HG02588 (cell line): ENCODE data around the gene SAMD4A.

Experiments
- ATAC-seq: cut with Tn5 transposase; IDR thresholded peaks from one replicate; pipeline ENCODE4 v1.9.1; 2021; ENCODE audit warnings: mild to moderate bottlenecking, moderate library complexity; ENCODE audit not compliant: unreplicated experiment

SAMD4A gene

DNA sequence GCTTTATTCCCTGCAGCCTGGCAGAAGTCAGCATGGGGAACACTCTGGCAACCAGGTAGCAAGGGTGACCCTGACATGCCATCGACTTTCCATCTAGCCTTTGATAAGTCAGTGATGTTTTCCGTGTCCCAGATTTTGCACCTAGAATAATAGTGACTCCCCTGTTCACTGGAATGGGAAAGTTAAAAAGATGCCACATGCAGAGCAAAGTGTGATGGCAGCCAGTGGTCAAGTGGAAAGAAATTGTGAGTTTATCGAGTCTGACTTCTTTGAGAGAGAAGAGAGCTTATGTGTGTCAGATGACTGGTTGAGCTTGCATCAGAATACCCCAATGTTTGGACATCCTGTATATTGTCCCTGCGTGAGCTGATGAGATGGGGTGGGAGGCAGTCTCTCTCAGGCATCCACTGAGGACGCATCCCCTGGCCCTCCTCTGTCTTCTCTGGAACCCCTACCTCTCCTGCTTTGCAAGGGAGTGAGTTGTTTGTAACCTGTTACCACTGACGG is 187.2 kb downstream of the SAMD4A start:
- ATAC-seq: no peak

DNA sequence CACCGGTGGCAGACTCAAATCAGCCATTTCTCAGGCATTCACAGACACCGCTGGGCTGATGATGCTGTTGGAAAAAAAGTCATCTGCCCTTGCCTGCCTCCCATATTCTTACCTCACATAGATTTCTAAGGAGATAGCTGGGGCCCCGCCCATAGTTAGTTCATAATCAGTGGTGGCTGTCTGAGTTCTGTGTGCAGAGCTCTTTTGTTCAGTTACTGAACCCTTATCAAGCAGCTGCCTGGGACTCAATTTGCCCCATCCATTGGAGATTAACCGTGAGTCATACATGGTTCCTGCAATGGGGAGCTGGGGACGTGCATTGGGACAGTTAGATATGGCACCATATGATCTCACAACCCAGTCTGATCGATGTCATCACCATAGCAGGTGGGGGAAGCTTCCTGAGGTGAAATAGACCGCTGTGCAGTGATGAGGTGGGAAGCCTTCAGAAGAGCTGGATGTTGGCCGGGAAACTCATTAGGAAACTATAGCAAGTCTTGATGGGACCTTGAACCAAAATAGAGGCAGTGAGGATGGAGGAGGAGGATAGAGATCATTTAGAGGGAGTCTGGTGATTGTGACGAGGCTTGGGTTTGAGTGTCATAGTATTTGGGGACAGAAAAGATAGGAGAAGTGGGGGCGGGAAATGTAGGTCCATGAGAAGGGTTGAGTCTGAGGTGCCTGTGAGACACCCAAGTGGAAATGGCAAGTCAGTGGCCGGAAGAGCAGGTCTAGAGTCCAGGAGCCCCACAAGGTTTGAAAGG is 187.9 kb downstream of the SAMD4A start:
- ATAC-seq: no peak

DNA sequence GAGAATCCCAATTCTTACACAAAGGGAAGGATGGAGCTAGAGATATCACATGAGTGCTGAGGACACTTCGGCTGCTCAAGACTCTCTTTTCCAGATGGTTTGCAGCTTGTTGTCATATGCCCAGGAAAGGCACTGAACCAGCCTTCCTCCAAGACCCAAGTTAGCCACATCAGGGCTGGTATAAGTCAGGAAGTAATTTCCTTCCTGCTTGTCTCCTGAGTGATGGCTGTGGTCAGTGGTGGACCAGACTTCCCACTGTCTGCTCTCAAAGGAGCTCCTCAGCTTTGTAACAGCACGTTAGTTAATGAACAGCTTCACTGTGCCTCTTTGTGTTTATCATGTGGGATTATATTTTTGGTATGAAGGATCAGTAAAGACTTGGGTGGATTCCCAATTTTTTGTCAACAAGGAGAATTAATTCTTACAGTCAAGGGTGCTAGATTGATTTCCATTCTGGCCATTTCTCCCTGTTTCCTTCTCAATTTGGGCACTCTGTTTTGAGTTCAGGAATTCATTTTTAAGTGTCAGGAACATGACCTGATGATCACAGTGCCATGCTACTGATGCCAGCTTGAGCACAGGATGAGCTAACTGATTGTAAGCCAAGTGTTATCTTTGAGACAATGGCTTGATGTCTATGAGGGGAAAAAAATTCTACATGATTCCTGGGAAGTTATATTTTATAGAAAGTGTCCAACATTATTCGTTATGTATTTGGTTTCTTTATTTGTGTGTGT is 189.9 kb downstream of the SAMD4A start:
- ATAC-seq: no peak

DNA sequence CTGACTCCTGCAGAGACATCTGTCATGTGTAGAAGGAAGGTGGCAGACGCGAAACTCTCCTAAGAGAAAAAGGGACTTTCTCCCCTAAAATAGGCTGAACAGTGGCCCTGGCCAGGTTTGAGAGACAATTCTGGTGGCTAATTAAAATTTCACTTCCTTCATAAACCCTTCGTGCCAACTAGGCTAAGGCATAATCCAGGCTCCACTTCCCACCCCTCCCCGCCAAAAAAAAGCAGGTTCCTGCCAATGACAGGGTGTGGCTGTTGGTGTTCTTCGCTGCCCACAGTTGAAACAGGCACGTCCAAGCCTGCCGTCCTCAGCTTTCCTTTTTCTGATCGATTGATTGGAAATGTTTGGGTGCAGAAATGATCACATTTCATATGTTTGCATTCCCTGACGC is 191.1 kb downstream of the SAMD4A start:
- no peak for ATAC-seq

DNA sequence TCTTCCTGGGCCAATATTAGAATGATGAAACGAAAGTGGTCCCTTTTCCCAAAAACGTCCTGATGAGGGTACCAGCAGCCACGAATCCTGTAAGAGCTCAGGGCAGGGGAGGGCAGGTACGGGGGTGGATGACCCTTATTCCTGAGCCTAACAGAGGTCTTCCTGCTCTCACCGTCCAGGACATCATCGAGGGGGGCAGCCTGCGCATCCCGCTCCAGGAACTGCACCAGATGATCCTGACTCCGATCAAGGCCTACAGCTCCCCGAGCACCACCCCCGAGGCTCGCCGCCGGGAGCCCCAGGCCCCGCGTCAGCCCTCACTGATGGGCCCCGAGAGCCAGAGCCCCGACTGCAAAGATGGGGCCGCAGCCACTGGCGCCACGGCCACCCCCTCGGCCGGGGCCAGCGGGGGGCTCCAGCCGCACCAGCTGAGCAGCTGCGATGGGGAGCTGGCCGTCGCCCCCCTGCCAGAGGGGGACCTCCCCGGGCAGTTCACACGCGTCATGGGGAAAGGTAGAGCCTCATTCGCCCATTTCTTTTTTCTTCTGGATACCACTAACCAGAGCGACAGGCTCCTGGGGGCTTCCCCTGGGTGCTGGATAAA is 193.2 kb downstream of the SAMD4A start:
- ATAC-seq: no peak

DNA sequence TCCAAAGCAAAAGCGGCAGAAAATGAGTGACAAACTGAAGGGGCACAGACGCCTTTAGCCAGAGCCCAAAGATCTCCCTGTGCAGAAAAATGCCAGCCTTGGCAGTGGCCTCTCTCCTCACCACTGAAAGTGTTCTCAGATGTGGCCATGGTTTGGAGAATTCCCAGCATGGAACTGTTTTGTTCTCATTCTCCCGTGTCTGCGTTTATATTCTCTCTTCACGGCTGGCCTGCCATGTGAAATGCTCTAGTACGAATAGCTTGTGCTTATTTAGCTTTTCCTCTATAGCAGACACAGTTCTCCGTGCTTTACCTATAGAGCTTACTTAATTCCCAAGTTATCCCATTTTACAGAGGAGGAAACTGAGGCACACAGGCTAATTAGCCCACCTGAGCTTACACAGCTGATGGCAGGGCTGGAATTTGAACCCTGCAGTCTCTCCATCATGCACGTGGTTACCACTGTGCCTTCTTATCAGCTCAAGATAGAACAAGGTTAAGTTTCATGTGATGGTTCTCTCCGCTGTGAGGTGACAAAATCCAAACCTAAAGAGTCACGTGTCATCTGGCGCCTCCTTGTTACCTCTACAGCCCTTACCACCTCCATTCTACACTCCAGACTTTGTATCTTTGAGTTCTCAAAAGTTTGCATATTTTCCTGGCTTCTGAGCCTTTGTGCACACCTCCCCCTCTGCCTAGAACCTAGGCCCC is 194.1 kb downstream of the SAMD4A start:
- ATAC-seq: no peak

DNA sequence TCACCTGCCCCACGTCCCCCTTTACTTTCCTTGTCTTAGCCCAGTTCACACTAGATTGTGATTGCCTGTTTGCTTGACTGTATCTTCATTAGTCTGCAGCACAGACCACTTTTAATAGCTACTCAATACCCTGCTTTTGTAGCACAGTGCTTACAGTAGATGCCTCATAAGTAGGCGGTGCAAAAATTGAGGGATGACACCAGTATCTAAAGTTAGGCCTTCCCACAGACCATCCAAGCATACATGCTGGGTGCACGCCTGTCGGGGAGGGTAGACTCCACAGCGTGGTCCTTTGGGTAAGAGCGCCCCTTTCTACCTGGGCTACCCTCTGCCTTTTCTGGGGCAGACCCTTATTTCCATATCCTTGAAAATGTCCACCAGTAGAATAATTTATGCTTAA is 194.9 kb downstream of the SAMD4A start:
- ATAC-seq: no peak

DNA sequence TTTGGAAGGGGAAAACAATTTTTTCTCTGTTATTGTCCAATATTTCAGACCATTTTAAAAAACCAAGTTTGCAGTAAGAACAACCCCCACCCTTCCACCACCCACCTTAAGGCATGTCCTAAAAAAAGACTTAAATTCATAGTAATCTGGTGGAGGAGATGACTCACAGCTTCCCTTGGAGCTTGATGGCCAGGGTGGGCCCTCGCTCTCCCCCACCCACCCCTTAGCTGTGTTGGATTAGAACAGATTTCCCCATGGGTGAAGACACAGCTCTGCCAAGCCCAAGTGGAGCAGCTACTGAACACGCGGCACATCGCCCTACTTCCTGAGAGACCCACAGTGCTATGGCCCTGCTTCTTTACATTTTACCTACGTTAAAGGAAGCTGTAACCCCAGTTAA is 195.4 kb downstream of the SAMD4A start:
- ATAC-seq: no peak

DNA sequence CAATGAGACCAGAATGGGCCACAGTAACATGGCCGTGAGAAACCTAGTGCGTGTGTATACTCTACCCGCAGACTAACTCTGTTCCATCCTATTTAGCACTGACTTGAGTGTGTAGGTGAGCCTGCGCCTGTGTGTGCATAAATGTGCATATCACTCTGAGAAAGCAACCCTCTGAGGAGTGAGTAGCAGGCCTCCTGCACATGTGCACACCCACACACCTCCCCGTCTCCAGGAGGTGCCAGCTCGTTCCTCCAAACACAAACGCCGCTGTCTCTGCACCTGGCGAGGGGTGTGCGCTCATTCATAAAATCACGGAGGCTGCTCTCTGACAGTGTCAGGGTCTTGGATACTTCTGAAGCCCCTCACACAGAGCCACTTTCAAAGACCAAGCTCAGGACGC is 196.8 kb downstream of the SAMD4A start:
- ATAC-seq: no peak

DNA sequence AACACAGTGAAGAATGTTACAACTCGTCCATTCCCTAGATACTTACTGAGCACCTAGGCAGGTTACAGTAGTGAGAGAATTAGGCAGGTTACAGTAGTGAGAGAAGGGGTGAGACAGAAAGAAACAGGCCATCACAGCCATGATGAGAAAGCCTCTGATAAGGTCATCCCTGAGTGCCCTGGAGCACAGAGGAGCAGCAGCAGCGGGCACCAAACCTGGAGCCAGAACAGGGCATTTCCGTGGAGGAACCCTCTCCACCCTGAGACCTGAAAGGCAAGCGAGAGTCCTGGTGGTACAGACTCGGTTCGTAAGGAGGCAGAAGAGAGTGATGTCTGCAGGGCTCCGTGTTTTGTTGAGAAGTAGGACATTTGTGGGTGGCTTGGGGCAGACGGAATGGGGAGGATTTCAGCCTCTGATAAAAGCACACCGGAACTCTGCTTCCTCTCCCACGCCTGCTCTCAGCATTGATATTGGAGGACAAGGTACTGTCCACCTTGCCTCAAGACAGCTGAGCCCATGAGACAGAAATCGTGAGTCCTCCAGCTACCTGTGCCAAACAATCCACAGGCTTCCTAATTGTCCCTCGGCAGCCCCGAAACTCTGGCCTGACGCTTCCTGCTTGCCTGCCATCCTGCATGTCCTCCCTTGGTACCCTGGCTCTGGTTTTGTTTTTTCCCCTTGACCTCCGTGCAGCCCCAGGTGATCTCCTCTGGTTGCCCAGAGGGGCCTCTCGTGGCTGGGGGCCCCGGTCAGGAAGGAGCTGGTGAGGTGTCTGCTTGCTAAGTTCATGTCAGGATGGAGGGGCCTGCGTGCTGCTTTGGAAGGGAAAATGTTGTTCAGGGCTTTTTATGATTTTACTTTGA is 199.6 kb downstream of the SAMD4A start:
- ATAC-seq: no peak

DNA sequence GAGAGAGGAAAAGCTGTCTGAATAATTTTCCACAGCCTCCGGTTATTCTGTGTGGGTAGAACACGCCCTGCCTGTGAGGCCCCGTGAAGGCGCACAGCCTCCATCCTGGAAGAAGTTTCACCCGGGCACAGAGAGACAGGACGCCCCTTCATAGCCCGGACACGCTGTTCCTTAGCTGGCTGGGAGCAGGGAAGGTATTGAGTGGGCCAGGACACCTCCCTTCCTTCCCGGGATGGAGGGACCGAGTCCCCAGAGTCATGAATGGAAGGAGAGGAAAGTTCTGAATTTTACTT is 200.2 kb downstream of the SAMD4A start:
- ATAC-seq: no peak

DNA sequence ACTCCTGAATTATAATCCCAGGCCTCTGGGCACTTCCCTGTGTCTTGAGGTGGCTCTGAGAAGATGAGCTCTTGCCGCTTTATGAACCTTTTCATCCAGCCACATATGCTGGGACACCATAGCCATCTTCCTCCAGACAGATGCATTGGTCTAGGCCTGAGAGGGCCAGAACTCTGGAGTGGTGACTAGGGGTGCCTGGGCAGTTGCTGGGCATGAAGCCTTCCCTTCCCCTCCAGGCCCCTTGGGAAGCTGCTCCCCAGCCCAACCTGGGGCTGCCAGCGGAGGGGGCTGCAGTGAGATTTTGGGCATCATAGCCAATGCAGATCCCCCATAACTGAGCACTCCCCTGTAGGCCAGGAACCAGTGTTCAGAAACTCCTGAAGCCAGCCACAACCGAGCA is 200.5 kb downstream of the SAMD4A start:
- ATAC-seq: no peak

DNA sequence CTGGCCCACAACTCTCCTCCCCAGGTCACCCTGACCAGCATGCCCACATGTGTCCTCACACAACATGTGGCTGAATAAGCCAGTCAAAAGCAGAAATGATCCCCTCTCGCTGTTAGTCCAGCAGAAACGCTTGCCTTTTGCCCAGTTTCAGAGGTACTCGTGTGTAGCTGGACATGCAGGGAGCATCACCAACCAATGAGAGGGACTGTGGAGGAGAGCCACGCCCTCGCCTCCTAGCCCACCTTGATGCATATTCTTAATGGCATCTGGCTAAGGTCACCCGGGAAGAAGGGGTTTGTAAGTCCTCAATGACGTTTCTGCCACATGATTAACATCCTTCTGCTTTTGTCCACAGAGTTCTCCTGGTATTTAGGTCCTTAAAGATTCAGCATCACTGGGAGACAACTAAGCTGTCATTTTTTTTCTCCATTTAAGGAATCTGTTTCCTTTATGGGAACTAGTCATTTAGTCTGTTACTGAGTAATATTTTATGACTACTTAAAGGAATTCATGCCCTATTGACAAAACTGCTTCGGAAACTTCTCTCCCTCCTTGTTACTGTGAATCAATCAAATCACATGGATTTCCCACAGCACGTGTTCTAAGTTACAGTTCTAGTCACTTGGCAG is 201.7 kb downstream of the SAMD4A start:
- no peak for ATAC-seq

DNA sequence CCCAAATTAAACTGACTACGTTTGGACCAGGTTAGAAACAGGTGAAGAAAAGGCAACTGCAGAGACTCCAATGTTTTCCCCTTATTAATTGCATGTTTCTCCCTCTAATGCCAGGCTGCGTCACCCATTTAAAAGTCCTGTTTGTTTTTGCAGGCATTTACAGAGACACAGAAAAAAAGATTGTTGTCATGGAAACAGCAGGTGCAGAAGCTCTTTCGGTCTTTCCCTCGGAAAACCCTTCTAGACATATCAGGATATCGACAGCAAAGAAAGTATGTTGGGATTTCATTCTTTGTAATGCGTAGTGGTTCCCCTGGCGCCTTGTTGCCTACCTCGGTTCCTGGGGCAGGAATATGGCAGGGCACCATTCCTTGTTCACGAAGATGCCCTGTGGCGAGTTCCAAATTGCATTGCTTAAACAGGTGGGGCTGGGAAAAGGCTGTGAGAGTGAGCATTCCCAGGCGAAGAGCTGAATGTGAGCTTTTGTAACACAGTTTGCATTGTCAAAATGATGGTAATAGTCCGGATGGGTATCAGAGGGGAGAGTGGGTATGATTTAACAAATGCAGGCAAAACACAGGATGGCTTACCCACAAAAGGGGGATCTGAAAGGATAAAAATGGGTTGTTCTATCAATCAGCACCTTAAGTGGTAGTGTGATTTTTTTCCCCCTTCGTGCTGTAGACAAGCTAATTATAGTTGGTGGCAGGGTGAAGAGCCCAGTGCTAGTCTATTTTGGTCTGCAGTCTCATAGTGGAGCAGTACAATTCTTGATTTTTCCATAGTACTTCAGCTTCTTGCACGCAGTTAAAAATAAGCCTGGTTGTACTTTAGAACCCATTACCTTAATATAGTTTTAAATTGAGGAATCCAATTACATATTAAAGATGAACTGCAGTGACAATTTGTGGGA is 203.3 kb downstream of the SAMD4A start:
- no peak for ATAC-seq

DNA sequence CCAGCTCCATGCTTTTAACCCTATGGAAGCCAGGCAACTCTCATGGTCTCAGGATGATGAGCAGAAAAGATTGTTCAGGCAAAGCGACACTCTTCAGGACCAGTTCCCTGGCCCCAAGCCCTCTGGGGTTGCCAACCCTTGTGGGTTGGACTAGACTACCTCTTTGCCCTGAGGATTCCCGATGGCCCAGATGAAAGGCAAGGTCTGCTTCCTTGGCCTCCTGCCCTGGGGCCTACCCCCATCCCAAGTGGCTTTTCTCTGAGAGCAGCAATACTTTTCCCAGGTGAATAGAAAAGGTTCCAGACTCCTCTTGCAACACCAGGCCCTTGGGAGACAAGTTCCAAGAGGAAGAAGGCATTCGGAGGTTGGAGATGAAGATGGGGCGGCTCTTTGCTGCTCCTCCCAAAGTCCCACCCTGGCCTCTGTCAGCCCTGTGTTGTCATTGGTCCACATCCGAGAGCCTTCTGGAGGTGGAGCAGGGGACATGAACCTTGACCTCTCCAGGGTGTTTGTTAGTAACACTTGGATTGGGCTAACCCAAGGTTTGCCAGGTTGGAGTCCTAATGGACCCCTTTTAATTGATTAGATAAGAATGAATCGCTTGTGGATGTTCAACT is 204.6 kb downstream of the SAMD4A start:
- ATAC-seq: no peak

DNA sequence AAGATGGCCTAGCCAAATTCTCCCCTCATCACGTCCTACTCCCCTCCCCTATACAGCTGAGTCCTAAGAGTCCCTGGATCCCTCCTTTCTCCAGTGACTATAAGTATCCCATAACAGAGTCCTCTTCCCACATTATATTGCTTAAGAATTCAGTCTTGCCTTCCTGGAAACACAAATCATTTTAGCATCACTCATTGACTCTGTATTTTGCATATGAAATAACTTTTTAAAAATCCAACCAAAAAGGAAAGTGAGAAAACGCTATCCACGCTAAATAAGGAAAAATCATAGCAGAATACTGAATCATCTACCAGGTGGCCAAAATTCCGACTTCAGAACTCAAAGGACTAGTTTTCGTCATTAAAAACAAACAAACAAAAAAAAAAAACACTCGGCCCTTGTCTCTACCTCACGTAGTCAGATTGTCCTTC is 205.5 kb downstream of the SAMD4A start:
- ATAC-seq: no peak

DNA sequence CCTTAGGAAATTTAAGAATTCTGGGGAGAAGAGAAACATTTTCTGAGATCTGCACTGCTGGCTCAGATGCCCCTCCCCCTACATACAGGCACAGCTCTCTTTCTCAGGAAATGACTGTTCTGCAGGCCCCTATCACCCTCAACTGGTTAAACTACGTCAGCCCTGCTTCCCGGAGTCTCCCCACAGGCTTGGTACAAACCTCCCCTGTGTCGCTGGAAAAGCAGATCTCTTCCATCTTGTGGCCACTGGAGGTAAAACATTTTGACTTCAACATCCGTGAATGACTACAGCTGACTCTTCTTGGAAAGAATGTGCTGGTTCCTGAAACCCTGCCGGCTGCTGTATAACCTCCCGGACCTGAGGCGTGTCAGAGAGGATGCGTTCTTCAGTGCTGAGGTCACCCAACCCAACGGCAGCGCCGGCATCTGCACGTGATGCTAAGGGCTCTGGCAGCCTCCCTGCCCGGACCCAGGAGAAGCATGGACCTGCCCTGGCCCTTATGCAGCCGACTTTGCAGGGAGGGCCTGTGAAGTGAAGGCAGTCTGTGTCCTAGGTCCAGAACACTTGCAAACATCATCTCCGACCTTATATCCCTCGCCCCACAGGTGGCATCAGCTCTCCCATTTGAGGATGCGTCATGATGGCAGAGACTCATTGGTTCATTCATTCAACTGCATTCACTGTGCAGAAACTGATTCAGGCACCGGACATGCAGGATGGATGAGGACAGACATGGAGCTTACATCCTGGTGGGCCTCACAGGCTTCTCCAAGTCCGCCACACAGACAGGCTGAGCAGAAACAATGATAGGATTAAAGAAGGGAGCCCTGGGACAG is 206.5 kb downstream of the SAMD4A start:
- ATAC-seq: peak; percentile 50

DNA sequence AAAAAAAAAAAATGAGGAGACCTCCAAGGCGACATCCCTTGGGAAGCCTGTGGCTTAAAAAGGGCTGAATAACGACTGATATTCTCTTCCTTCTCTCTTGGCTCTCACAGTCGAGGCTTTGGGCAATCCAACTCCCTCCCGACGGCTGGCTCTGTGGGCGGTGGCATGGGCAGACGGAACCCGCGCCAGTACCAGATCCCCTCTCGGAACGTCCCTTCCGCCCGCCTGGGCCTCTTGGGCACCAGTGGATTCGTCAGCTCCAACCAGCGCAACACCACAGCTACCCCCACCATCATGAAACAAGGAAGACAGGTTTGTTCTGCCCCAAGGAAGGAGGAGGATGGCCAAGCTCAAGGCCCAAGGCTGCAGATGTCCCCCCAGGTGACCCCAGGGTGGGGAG is 207.9 kb downstream of the SAMD4A start:
- no peak for ATAC-seq
